IMR-90 (cell line): ENCODE results near the gene ZBP1.

ENCODE experiments used
- CEBPB ChIP-seq: IDR thresholded peaks from 2 replicates; pipeline ENCODE4 v1.6.1; 2012; ENCODE audit warnings: low read depth, low read length, improper control_type of control experiment
- CTCF ChIP-seq: conservative IDR thresholded peaks from 2 replicates; pipeline ENCODE4 v1.5.1; 2012; ENCODE audit warnings: mild to moderate bottlenecking, low read depth, low read length, improper control_type of control experiment
- ELK1 ChIP-seq: fragments of 150-350 bp; IDR thresholded peaks from 2 replicates; pipeline ENCODE4 v1.6.1; 2016; ENCODE audit warnings: low read depth, mild to moderate bottlenecking, low read length, moderate library complexity, borderline replicate concordance
- FOS ChIP-seq: fragments of 150-350 bp; IDR thresholded peaks from 2 replicates; pipeline ENCODE4 v1.6.1; 2016; ENCODE audit warnings: low read depth, low read length
- MAFK ChIP-seq: IDR thresholded peaks from 2 replicates; pipeline ENCODE4 v1.6.1; 2012; ENCODE audit warnings: low read depth, low read length, improper control_type of control experiment
- MAZ ChIP-seq: IDR thresholded peaks from 2 replicates; pipeline ENCODE4 v1.6.1; 2012; ENCODE audit warnings: low read depth, mild to moderate bottlenecking, low read length, improper control_type of control experiment, moderate library complexity, borderline replicate concordance
- MXI1 ChIP-seq: IDR thresholded peaks from 2 replicates; pipeline ENCODE4 v1.6.1; 2012; ENCODE audit warnings: low read depth, mild to moderate bottlenecking, low read length, moderate library complexity, borderline replicate concordance
- POLR2A ChIP-seq: IDR thresholded peaks from 2 replicates; pipeline ENCODE4 v1.6.1; 2012; ENCODE audit warnings: mild to moderate bottlenecking, low read depth, low read length
- RAD21 ChIP-seq: IDR thresholded peaks from 2 replicates; pipeline ENCODE4 v1.6.1; 2012; ENCODE audit warnings: low read length, improper control_type of control experiment
- RCOR1 ChIP-seq: IDR thresholded peaks from 2 replicates; pipeline ENCODE4 v1.6.1; 2012; ENCODE audit warnings: mild to moderate bottlenecking, low read length, improper control_type of control experiment; ENCODE audit not compliant: insufficient replicate concordance
- RFX5 ChIP-seq: IDR thresholded peaks from 2 replicates; pipeline ENCODE4 v1.8.0; 2012; ENCODE audit warnings: low read depth, mild to moderate bottlenecking, low read length, moderate library complexity
- SMC3 ChIP-seq: fragments of 150-350 bp; IDR thresholded peaks from 2 replicates; pipeline ENCODE4 v1.6.1; 2016; ENCODE audit warnings: low read depth, mild to moderate bottlenecking, antibody characterized with exemption, low read length, moderate library complexity
- USF2 ChIP-seq: fragments of 150-350 bp; IDR thresholded peaks from 2 replicates; pipeline ENCODE4 v1.6.1; 2017; ENCODE audit warnings: mild to moderate bottlenecking, antibody characterized with exemption, low read length, low read depth

- TF ChIP-seq RAD21, result no peak
- TF ChIP-seq CTCF, result no peak
- TF ChIP-seq POLR2A, result no peak
- TF ChIP-seq MXI1, result no peak
- TF ChIP-seq RFX5, result no peak
- TF ChIP-seq RCOR1, result no peak
- no peak for TF ChIP-seq SMC3
- TF ChIP-seq USF2, result no peak
- no peak for TF ChIP-seq CEBPB
- no peak for TF ChIP-seq ELK1
- no peak for TF ChIP-seq FOS
- no peak for TF ChIP-seq MAZ
- TF ChIP-seq MAFK, result no peak
Observed at GRCh38 chr20:57563522-57563921, 56.7 kb downstream of the ZBP1 start.
